ENCODE measurements around the gene SLC10A3. TPM values are rescaled to one million over a fixed set of nuclear protein-coding genes. Genes with fewer than 3 reads are reported as not detected.

The SLC10A3 gene
- total RNA-seq, 2 experiments from 2014 or later = 15.7 to 16.4 TPM

DNA sequence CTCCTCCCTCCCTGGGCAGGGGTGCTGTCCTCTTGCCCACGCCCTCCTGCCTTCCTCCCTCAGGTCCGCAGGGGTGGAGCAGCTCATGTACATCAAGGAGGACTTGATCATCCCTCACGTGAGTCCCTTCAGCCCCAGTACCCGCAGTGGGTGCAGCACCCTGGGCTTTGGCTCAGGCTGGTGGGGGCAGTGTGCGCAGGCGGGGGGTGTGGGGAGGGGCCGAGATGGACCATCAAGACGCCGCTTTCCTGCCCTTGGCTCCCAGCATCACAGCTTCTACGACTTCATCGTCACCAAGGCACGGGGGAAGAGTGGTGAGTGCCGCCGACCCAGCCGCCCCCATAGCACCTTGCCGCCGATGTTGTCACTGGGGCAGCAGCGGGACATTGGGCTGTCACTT, 40.8 kb downstream of the SLC10A3 start:
- Mint-ChIP-seq H3K36me3 (ENCODE audit: low read depth) (peaks cover 21% of the 10 kb centered on the region), H3K4me3 (no peak overlapping the region), H3K27me3 (no peaks in the 10 kb centered on the region), H3K4me1 (ENCODE audit: low read depth) (no peaks in the 10 kb centered on the region), H3K9me3 (no peaks in the 10 kb centered on the region), H3K27ac (no peak overlapping the region)
- POLR2A ChIA-PET = no interaction called here
- Histone ChIP-seq H3K4me1 (ENCODE audit: insufficient read depth, low read length) (peaks cover 24% of the 10 kb centered on the region), H3K36me3 (ENCODE audit: insufficient read depth, low read length) (peaks cover 38% of the 10 kb centered on the region), H3K4me3 (ENCODE audit: low read length) (no peak overlapping the region), H3K27me3 (ENCODE audit: control insufficient read depth in 1 of 2, insufficient read depth in 2 of 2, low read length in 2 of 2) (no peaks in the 10 kb centered on the region), H3K9me3 (ENCODE audit: control insufficient read depth in 1 of 2, insufficient read depth in 1 of 2, low read length in 2 of 2) (no peaks in the 10 kb centered on the region), H3K27ac (ENCODE audit: low read depth in 1 of 2, low read length in 2 of 2) (no peak overlapping the region)
- ATAC-seq (ENCODE audit: poor library complexity) = no peak
- intact Hi-C loops (cut with DNase I, micrococcal nuclease) = no loop called here
- CTCF ChIA-PET = no interaction called here
- DNase-seq = no peak
- TF ChIP-seq, protein P1, sequence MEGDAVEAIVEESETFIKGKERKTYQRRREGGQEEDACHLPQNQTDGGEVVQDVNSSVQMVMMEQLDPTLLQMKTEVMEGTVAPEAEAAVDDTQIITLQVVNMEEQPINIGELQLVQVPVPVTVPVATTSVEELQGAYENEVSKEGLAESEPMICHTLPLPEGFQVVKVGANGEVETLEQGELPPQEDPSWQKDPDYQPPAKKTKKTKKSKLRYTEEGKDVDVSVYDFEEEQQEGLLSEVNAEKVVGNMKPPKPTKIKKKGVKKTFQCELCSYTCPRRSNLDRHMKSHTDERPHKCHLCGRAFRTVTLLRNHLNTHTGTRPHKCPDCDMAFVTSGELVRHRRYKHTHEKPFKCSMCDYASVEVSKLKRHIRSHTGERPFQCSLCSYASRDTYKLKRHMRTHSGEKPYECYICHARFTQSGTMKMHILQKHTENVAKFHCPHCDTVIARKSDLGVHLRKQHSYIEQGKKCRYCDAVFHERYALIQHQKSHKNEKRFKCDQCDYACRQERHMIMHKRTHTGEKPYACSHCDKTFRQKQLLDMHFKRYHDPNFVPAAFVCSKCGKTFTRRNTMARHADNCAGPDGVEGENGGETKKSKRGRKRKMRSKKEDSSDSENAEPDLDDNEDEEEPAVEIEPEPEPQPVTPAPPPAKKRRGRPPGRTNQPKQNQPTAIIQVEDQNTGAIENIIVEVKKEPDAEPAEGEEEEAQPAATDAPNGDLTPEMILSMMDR (IDR thresholded peaks at IDR 0.05) = no peak

DNA sequence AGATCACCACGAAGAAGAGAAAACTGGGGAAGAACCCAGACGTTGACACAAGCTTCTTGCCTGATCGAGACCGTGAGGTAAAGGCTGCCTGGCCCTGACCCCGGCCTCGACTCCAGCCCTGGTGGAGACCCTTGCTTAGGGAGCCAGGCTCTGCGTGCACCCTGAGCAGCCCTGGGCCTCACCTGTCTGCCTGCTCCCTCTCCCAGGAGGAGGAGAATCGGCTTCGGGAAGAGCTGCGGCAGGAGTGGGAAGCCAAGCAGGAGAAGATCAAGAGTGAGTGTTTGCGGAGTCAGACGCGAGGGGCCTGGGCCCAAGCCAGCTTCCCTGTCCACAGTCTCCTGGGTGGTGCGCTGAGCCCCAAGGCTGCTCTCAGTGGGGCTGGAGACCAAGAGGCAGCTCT, 41.9 kb downstream of the SLC10A3 start:
- H3K36me3 ChIP-seq (ENCODE audit: insufficient read depth, low read length) = peaks cover 38% of the 10 kb centered on the region
- H3K4me3 ChIP-seq (ENCODE audit: low read length) = no peak overlapping the region
- H3K27ac Mint-ChIP-seq = no peak overlapping the region
- ChIA-PET CTCF (no interaction called here), POLR2A (no interaction called here)
- DNase-seq (no peak), ATAC-seq (ENCODE audit: poor library complexity) (no peak)
- no peaks in the 10 kb centered on the region for H3K9me3 ChIP-seq (ENCODE audit: control insufficient read depth in 1 of 2, insufficient read depth in 1 of 2, low read length in 2 of 2)
- H3K36me3 Mint-ChIP-seq (ENCODE audit: low read depth) = peaks cover 23% of the 10 kb centered on the region
- peaks cover 31% of the 10 kb centered on the region for H3K4me1 ChIP-seq (ENCODE audit: insufficient read depth, low read length)
- no peaks in the 10 kb centered on the region for H3K9me3 Mint-ChIP-seq
- intact Hi-C loops (cut with DNase I, micrococcal nuclease) = no loop called here
- TF ChIP-seq, protein P1 (IDR thresholded peaks at IDR 0.05) = no peak
- H3K27ac ChIP-seq (ENCODE audit: low read depth in 1 of 2, low read length in 2 of 2) = no peak overlapping the region
- no peak overlapping the region for H3K4me3 Mint-ChIP-seq
- H3K27me3 ChIP-seq (ENCODE audit: control insufficient read depth in 1 of 2, insufficient read depth in 2 of 2, low read length in 2 of 2) = no peaks in the 10 kb centered on the region
- H3K27me3 Mint-ChIP-seq = no peaks in the 10 kb centered on the region
- no peaks in the 10 kb centered on the region for H3K4me1 Mint-ChIP-seq (ENCODE audit: low read depth)

DNA sequence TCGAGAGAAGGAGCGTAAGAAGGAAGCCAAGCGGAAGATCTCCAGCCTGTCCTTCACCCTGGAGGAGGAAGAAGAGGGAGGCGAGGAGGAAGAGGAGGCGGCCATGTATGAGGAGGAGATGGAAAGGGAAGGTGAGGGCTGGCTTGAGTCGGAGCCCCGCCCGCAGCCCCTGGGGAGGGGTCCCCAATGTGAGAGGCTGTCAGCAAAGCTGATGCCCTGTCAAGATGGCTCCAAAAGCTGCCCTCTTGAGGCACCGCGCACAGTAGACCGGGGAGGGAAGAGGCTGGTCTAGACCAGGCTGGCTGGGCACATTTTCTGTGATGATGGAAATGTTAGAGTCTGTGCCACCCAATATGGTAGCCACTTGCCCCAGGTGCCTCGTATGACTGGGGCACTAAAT, 44.0 kb downstream of the SLC10A3 start:
- no peak overlapping the region for H3K4me3 ChIP-seq (ENCODE audit: low read length)
- H3K36me3 ChIP-seq (ENCODE audit: insufficient read depth, low read length) = peaks cover 46% of the 10 kb centered on the region
- H3K9me3 Mint-ChIP-seq = no peaks in the 10 kb centered on the region
- no peak overlapping the region for H3K27ac ChIP-seq (ENCODE audit: low read depth in 1 of 2, low read length in 2 of 2)
- ATAC-seq (ENCODE audit: poor library complexity) (no peak), DNase-seq (no peak)
- no peaks in the 10 kb centered on the region for H3K27me3 Mint-ChIP-seq
- CTCF ChIA-PET = no interaction called here
- H3K4me1 Mint-ChIP-seq (ENCODE audit: low read depth) = peaks cover 7% of the 10 kb centered on the region
- no peaks in the 10 kb centered on the region for H3K27me3 ChIP-seq (ENCODE audit: control insufficient read depth in 1 of 2, insufficient read depth in 2 of 2, low read length in 2 of 2)
- intact Hi-C loops (cut with DNase I, micrococcal nuclease) = no loop called here
- TF ChIP-seq, protein P1 (IDR thresholded peaks at IDR 0.05) = no peak
- H3K27ac Mint-ChIP-seq = peak overlapping the region; percentile 36
- peaks cover 28% of the 10 kb centered on the region for H3K36me3 Mint-ChIP-seq (ENCODE audit: low read depth)
- POLR2A ChIA-PET = interaction anchor here (1.1 kb wide), 1 partner anchor 13 kb away, joined by 3 read pairs; no protein-coding TSS in a partner anchor
- H3K4me1 ChIP-seq (ENCODE audit: insufficient read depth, low read length) = peaks cover 47% of the 10 kb centered on the region
- H3K4me3 Mint-ChIP-seq = no peak overlapping the region
- H3K9me3 ChIP-seq (ENCODE audit: control insufficient read depth in 1 of 2, insufficient read depth in 1 of 2, low read length in 2 of 2) = no peaks in the 10 kb centered on the region
